Activated CD4-positive, alpha-beta T cell treated with anti-CD3 and anti-CD28 coated beads, Interleukin-10, Interleukin-2, amounts not matched to agents 100 ng/mL and 50 ng/mL, durations not matched to agents 16 hours and 8 hours (primary cell): Measurements from ENCODE around the gene CEBPE.

ENCODE experiments used
- DNase-seq: peaks from one replicate; pipeline ENCODE4 v3.0.0-alpha.2; 2020

CEBPE gene

DNA sequence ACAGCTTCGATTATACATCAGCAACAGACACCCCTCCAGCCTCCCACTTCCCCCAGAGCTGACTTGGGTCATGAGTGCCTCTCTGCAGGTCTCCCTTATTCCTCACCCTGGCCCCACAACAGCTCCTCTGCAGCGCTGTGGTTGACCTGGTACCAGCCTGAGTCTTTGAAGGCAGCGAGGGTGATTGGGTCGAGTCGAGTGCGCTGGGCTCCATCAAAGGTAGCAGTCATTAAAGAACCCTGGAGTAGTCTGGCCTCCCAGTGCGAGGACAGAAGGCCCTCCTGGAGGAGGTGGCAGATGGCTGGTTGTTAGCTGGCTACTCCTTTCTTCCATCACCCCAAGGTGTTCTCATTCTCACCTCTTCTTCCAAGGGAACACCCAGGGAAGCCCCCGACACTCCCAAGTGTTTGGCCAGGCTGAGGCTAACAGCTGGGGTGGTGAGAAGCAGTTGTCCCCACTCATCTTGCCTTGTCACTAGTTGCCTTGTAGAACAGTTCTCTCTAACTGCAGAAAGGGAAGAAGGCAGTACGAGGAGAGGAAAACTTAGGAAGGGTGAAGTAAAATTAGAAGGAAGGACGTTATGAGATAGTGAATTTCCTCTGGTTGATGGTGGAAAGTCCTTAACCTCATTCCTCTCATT, 16.9 kb downstream of the CEBPE start:
- DNase-seq: no peak

DNA sequence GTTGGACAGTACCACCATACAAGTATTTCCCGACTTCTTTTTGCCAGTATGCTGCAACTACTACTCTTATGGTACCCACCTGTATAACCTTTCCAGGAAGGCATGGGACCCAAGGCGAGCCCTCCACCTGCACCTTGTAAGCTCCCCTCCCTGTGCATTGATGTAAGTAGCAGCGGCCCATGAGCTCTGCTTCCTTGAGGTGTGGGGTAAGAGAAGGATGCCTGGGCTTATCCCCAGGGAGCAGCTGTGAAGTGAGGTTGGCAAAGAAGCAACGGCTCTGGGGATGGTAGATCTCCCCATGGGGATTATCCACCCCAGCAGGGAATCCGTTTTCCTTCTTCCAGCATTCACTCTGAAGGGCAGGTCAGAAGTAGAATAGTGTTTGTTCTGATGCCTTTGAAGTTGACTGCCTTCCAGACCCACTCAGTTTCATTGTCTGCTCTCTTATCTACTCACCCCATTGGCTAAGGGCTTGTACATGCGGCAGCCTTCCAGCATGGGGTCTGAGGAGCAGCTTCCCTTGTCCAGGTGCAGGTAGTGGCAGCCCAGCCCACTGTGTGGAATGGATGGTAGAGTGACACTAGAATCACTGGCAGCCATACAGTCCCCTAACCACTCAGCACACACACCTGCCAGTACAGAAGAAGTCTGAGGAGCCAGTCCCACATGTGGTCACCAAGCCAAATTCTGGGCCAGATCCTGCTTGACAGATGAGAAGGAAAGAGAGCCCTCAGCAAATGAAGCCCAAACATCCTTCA, 17.7 kb downstream of the CEBPE start:
- no peak for DNase-seq

DNA sequence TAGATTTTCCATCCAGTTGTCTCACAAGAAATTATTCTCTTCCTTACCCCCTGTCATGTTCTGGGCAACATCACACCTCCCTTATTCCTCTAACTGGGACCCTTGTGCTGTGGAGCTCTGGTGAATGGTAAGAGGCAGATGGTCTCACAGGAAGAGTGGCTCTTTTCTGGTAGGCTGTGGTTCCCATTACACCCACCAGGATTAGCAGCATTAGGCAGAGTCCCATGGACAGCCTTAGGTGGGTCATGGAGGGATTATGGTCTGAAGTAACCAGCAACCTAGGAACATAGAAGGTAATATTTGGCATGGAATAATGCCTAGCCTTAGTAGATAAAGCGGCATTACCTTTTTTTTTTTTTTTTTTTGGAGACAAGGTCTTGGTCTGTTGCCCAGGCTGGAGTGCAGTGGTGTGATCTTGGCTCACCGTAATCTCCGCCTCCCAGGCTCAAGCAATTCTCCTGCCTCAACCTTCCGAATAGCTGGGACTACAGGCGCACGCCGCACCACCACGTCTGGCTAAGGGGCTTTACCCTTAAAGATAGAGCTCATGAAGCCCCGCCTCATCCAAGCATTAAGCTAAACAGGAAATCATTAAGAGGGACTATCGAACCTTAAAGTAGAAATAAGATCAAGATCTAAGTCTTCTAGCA, 19.7 kb downstream of the CEBPE start:
- DNase-seq: no peak

DNA sequence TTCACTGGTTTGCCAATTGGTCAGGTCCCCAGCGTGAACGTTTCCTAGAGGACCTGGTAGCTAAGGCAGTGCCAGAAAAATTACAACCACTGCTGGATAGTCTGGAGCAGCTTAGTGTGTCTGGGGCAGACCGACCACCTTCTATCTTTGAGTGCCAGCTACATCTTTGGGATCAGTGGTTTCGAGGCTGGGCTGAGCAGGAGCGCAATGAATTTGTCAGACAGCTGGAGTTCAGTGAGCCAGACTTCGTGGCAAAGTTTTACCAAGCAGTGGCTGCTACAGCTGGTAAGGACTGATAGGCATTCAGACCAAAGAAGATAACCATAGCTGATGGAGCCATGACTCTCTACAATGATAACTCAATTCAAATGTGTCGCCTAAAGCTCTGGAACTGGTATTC, 21.3 kb downstream of the CEBPE start:
- DNase-seq: no peak

DNA sequence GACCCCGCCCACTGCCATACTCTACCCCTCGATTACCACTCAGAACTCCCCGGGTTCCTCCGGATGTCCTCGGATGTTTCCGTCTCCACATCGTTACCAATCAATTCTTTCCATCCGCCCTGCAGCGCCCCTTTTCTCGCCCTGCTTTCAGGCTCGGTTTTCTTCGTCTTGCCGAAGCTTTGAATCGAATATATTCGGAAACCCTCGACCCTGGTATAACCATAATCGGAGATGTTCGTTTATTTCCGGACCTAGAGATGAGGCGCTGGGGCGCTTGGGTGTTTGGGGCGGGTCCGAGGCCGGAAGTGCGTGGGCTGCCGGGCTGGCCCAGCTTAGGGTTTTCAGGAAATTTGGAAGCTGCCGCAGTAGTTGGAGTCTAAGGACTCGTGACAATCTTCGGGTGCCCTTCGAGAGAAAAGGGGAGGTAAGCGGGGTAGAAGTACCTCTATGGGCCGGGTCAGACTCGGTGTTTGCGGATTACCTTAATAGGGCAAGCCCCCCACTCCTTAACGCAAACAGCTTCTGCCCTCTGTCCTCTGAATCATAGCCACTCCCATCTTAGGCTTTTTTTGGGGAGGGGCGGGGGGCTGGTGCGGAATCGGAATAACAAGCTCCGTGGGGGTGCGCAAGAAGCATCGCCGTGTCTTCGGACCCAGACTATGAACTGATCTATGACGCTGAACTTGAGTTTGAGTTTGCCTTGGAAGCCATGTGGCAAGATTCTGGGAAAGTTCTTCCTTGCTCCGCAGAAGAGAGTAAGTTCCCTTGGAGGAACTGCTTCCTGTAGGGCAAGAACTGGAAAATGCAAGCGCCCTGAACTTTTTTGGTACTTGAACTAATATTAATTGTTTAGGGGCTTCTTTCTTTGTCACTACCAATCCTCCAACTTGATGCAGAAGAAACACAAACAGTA, 23.6 kb downstream of the CEBPE start, which contains the start of gene C14orf119:
Gene C14orf119, plus strand, starts transcription at position 310 of the 913 bp plus-strand sequence. CDS start 2,154 bp downstream, outside the sequence.
- DNase-seq: peak; percentile 99

DNA sequence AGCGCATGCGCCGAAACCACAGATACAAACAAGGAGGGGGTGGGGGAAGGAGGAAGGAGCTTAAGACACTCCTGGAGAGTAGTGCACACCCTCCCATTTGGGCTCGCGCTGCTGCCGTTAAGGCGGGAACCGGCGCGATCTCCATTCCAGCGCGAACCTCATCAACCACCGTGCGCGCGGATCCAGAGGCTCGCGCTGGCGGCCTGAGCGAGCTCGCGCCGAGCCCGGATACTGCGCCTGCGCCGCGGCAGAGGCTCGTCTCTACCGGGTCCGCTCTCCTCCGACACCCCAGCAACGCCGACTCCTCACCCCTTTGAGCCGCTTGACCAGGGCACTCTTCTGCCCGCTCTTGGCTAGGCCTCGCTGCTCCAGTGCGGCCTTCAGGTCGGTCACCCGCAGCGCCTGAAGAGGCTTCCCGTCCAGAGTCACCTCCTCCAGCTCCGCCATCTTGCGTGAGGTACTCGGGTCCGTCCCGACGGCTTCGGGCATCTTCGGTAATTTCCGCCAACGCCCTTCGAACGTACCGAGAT, 24.3 kb downstream of the CEBPE start, which contains the start of gene ACIN1:
Gene ACIN1, minus strand, starts transcription at position 471 of the 530 bp plus-strand sequence. Its CDS starts 24 bp downstream, at position 447.
- peak; percentile 83 for DNase-seq

DNA sequence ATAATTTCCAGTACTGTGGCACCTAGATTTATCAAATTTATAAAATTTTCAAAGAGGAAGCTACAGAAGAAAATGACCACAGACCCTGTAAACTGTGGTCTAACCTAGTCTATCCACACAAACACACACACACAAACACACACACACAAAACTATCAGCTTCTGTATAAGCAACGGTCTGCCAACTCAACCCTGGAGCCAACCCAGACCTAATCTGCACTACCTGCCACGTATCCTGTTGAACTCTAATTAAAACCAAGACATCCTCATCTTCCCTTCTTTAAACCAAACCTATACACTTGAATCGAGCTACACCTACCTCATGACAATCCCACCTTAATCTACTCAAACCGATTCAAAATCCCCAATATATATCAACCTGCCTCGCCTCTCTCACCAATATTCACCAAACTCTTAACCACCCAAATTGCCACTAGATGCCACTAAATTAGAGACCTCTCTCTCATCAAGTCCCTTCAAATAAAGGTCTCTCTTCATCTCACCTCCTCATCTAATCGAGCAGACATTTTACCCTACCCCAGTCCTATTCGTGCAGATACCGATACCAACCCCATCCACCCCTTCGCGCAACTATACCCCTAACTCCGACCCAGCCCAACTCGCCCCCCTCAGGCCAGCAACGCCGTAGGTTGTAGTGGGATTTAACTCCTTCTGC, 24.9 kb downstream of the CEBPE start:
- DNase-seq: no peak

DNA sequence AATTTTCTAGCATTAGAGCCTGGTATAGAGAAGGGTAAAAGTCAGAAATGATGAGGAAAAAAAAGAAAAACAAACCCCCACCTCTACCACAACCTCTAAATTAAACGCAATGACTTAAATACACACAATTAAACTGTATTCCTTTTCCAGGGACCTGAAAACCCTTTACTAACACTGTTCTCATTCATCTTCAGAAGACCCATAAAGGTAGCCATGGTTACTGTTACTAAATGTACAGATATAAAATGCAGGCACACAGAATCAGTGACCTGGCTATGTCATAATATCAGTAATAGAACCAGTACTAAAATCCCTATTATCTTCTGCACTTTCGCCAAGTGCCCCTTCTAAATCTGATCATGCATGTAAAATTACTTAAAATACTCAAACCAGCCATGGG, 25.5 kb downstream of the CEBPE start:
- DNase-seq: no peak

DNA sequence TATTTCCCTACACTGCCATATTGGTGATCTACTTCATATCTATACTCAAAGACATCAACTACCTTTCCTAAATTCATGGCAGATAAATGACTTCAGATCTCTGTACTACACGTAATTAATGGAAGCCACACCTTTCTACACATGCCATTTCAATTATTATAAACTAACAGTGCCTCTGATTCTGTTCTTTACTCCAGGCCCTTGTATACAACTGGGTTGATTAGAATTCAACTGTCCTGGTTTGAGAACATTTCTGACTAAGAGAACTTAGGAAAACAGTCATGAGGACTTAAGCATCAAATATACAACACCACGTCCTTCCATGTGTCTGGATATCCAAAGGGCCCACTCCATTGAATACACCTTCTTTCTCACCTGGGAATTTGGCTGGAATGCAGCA, 26.0 kb downstream of the CEBPE start:
- DNase-seq: no peak

DNA sequence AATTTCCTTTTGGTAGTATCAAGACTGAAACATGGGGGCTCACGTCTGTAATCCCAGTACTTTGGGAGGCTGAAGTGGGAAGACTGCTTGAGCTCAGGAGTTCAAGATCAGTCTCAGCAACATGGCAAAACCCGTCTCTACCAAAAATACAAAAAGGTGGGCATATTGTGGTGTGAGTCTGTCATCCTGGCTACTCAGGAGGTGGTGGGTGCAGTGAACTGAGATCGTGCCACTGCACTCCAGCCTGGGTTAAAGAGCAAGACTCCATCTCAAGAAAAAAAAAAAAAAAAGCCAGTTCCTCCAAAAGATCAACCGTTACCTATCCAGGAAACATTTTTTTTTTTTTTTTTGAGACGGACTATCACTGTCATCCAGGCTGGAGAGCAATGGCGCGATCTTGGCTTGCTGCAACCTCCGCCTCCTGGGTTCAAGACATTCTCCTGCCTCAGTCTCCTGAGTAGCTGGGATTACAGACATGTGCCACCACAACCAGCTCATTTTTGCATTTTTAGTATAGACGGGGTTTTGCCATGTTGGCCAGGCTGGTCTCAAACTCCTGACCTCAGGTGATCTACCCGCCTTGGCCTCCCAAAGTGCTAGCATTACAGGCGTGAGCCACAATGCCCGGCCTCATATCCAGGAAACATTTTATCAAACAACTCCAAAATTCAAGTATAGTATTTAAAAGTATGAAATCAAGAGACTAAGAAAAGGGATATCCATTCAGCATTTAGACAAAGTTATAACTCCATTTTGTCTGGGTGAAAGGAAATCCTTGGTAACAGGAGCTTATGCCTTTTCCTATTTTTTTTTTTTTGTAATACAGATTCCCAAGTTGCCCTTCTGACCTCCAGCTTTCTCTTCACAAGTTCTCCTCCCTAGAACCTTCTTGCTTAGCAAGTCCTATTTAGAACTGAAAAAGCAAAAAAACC, 27.5 kb downstream of the CEBPE start:
- DNase-seq: no peak

DNA sequence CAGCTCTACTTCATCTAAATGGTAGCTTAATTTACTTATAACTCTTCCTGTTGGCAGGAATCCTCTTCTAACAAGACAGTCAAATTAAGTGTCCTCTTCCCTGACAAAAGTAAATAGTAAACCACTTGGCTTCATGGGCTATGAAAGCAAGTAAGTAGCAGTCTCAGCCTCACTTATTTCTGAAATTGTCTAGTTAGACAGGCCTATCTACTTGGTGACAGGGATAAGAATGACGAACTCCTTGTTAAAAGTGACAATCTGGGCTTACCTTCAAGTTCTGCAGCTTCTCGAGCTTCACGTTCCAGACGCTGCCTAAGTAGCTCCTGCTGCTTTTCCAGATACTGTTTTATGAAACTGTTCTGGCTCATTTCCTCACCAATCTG, 28.8 kb downstream of the CEBPE start:
- DNase-seq: no peak

DNA sequence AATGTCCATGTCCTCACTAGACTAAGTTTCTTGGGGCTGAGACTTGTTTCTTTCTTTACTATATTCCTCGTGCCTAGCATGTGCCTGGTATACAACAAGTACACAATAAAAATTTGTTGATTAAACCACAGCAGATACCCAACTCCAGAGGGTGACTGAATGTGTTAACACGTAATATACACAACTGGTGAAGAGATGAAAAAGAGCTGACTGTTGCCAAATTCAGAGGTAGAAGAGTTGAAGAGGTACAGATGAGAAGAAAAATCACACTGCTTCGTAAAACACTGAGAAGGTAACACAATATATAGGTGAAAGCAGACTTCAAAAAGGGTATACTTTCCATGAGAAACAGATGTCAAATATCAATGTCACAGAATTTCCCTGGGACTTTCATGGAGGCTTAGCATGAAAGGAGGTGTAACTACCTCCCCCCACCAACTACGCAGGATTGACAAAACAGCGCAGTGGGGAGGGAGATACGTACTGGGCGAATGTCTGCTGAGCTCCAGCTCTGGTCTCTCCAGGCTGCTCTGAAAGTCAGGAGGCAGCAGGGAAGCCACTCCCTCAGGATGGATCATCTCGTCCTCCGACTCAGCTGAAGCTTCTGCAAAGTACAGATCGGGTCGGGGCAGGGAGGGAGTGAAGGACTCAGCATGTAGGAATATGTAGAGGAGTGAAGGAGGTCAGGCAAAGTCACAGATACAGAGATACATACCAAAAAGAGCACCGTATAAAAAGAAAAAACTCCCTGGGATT, 29.4 kb downstream of the CEBPE start:
- DNase-seq: no peak

DNA sequence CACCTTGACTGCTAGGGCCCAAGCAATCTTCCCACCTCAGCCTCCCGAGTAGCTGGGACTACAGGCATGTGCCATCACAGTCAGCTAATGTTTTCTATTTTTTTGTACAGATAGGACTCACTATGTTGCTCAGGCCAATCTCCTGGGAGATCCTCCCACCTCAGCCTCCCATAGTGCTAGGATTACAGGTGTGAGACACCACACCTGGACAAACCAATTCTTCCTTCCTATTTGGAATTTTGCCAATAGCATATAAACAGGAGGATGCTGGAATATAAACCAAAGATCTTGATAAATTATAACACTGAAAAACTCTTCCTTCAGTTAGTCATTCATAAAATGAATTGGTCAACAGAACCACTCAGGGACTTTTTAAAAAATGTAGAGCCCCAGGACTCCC, 32.5 kb downstream of the CEBPE start:
- DNase-seq: no peak

DNA sequence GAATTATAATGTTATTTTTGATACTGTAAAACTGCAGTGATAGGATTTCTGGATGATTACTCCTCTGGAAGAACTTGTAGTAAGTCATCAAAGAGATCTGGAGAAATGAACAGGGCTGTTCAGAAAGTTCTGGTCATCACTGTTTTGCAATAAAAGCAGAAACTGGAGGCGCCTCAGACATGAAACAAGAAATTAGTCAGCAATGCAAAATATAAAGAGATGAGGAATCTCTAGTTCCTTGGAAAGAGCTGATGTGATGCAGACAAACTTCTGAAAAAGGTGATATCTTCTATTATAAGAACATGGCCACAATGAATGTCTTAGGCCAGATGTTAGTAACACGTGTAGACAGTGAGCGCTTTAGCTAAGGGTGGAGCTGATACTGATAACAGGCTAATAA, 33.6 kb downstream of the CEBPE start:
- DNase-seq: peak; percentile 31

DNA sequence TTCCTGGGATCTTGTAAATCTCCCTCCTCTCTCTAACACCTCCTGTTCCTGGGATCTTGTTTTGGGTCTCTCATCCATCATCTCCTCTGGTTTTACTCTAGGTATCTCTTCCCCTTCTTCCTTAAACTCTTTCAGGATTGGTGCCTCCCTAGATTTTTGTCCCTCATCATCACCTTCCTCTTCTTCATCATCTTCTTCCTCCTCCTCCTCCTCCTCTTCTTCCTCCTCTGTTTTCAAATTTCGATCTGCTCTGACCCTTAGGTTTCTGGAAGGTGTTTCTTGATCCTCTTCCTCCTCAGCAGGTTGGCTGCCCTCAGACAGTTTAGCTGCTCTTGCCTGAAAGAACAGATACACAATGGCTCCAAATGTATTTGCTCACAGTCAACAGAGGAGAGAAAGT, 38.6 kb downstream of the CEBPE start:
- no peak for DNase-seq

DNA sequence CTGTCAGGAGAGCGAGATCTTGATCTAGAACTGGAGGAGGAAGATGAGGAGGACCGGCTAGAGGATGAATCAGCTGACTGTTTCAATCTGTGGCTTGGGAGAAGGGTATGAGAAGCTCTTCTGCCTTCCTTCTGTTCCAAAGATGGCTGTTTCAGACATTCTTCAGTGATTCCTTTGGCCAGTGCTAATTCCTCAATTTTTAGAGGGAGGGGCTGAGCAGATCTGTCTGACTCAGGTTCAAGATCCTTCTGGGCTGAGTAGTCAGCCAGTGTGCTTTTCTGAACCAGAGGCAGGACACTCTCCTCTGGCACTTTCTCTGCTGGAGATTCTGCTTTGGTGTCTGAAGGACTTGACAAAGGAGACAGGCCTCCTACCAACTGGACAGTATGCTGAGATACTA, 39.3 kb downstream of the CEBPE start:
- DNase-seq: no peak

DNA sequence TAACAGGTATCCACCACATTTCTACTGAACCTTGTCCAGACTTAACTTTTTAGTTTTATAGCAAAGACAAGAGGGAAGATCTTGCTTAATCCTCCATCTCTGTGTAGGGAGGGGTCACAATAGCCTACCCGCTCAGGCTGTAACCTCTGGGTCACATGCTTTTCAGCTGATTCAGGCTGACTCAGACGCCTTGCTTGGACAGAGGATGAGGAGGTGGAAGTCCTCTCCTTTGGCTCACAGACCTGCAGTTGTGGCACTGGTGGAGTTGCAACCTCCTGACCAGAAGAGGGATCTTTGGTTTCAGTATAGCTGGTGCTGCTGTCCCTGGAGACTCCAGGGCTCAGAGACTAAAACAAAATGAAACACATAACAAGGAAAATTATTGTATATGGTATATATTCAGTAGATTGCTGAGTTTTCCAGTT, 40.4 kb downstream of the CEBPE start:
- no peak for DNase-seq

DNA sequence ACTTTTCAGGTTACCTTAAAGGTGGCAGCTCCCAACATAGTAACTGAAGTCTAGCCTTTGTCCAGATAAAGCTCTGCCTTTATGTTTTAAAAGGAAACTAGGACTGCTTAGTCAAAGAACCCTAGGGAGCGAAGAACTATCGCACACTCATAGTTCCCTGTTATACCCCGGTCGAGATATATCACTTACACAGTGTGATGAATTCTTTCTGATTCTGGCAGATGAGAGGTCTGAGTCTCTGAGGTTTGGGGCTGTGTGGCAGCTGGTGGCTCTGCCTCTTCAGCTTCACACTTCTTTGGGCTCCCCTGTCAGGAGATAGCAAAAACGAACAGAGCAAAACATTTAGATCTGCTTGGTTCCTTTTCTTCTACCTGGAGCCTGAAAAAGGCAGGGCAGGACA, 41.1 kb downstream of the CEBPE start:
- DNase-seq: no peak

DNA sequence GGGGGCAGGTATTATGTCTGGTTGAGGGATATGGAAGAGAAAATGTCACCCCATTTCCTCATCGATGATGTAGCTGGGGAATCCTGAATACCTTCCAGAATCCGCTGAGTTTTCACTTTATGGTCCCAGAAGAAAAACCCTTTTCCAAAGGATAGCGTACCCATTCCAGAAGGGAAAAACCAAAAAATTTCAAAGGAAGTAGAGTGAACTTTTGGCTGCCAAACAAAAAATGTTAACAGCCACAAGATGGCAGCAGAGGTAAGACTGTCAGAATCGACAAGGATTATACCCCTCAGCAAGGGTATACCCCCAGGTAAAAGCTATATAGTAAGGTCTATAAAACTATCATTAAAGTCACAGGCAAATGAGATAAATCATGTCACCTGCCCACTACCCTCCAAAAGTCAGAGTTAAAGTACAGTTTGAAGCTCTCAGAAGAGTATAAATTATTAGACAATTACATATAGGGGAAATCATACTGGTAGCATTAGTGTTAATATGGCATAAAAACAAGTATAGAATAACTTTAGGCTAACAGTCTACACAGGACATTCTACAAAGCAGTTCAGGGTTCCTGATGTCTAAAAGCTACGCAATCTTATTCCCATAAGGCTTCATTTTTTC, 42.2 kb downstream of the CEBPE start:
- DNase-seq: peak; percentile 48

DNA sequence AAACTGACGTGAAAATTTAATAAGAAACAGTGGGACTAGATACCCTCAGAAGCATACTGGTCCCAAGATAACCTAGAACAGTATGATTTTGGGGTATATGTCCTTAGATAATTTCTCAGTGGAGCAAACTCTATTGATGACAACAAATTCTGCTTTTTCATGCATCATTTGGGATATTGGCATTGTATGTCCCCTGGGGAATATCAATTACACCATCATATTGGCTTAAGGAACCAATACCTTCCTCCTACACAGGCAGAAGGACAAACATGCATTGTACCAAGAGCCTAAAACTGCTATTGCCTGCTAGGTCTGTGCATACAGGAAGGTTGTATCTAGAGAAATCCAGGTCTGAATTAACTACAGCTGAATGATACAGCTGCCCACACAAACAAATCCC, 44.1 kb downstream of the CEBPE start:
- no peak for DNase-seq
